HCT116 (cell line): ENCODE data around the gene MMP10.

ENCODE experiments used
- CBX3 ChIP-seq: IDR thresholded peaks from 2 replicates; pipeline ENCODE4 v1.6.1; 2012; ENCODE audit warnings: low read depth
- CEBPB ChIP-seq: IDR thresholded peaks from 2 replicates; pipeline ENCODE4 v1.6.1; 2012; ENCODE audit warnings: low read depth
- CTCF ChIP-seq, 3 experiments: fragments of 200-600 bp in 1 of 3; sonication (generic) in 1 of 3; IDR thresholded peaks in 2 of 3; conservative IDR thresholded peaks in 1 of 3; 2 replicates each; pipeline ENCODE4 v1.5.1; 2012 to 2017; ENCODE audit warnings: low read depth in 2 of 3, low read length in 2 of 3, antibody characterized with exemption in 1 of 3, borderline replicate concordance in 1 of 3, control low read depth in 1 of 3, mild to moderate bottlenecking in 1 of 3, mixed read lengths in 1 of 3, mixed run types in 1 of 3, moderate library complexity in 1 of 3; ENCODE audit not compliant: insufficient read depth in 1 of 3
- EZH2 ChIP-seq: fragments of 200-600 bp; sonication (generic); IDR thresholded peaks from 2 replicates; pipeline ENCODE4 v1.6.1; 2017; ENCODE audit warnings: antibody characterized with exemption, mixed run types
- EZH2phosphoT487 ChIP-seq: fragments of 200-600 bp; IDR thresholded peaks from 2 replicates; pipeline ENCODE4 v1.6.1; 2018; ENCODE audit warnings: antibody characterized with exemption, borderline replicate concordance
- POLR2A ChIP-seq: IDR thresholded peaks from 2 replicates; pipeline ENCODE4 v1.7.0; 2011; ENCODE audit warnings: borderline replicate concordance; ENCODE audit not compliant: insufficient read depth, insufficient read length; ENCODE audit errors: extremely low read depth
- REST ChIP-seq: IDR thresholded peaks from 2 replicates; pipeline ENCODE4 v1.6.1; 2012; ENCODE audit warnings: low read depth
- SIN3A ChIP-seq: IDR thresholded peaks from 2 replicates; pipeline ENCODE4 v1.6.1; 2012; ENCODE audit warnings: low read depth
- SP1 ChIP-seq: IDR thresholded peaks from 2 replicates; pipeline ENCODE4 v1.6.1; 2012; ENCODE audit warnings: low read depth
- YY1 ChIP-seq: IDR thresholded peaks from 2 replicates; pipeline ENCODE4 v1.6.1; 2011; ENCODE audit warnings: low read length, low read depth, moderate library complexity, mild to moderate bottlenecking; ENCODE audit not compliant: insufficient replicate concordance; ENCODE audit errors: extremely low read depth

GRCh38 chr11:102776454-102776853, 4.0 kb downstream of the MMP10 start:
- TF ChIP-seq REST (no peak), YY1 (no peak), EZH2 (no peak), SIN3A (no peak), CBX3 (no peak), CTCF (IDR thresholded peaks at IDR 0.05 in 2 of 3, conservative IDR thresholded peaks at IDR 0.05 in 1 of 3; ENCODE audit: borderline replicate concordance in 1 of 3, insufficient read depth in 1 of 3, low read depth in 2 of 3, low read length in 2 of 3) (no peak), SP1 (no peak), CEBPB (no peak), EZH2phosphoT487 (no peak), POLR2A (no peak)
